Duodenal mucosa (tissue), 2 donors: ENCODE data around the gene MEFV.
"Not testable (repeated sequence)": the region's sequence is repeated elsewhere in the genome, so short reads cannot be mapped to it uniquely, and the experiment has no call there.

Source experiments
- H3K27ac ChIP-seq: one replicate; pipeline ENCODE4 v1.7.0; 2013; ENCODE audit warnings: low read depth, low read length
- H3K27me3 ChIP-seq, 2 donors: one replicate each; pipeline ENCODE4 v1.7.0; 2013; ENCODE audit warnings: low read length in 2 of 2, control low read depth in 1 of 2; ENCODE audit not compliant: insufficient read depth in 2 of 2, control insufficient read depth in 1 of 2
- H3K36me3 ChIP-seq, 2 donors: one replicate each; pipeline ENCODE4 v1.7.0; 2013; ENCODE audit warnings: low read length in 2 of 2, control low read depth in 1 of 2; ENCODE audit not compliant: insufficient read depth in 2 of 2, control insufficient read depth in 1 of 2
- H3K4me1 ChIP-seq, 2 donors: one replicate each; pipeline ENCODE4 v1.7.0; 2013; ENCODE audit warnings: low read length in 2 of 2, control low read depth in 1 of 2; ENCODE audit not compliant: insufficient read depth in 2 of 2, control insufficient read depth in 1 of 2
- H3K4me3 ChIP-seq, 2 donors: one replicate each; pipeline ENCODE4 v1.7.0; 2013; ENCODE audit warnings: low read length in 2 of 2, low read depth in 1 of 2
- H3K9ac ChIP-seq, 2 donors: one replicate each; pipeline ENCODE4 v1.7.0; 2013; ENCODE audit warnings: low read length in 2 of 2, low read depth in 1 of 2
- H3K9me3 ChIP-seq, 2 donors: one replicate each; pipeline ENCODE4 v1.7.0; 2013; ENCODE audit warnings: low read length in 2 of 2, control low read depth in 1 of 2; ENCODE audit not compliant: control insufficient read depth in 1 of 2

MEFV gene

GRCh38 chr16:3202903-3203539 lies 53.4 kb downstream of the MEFV start:
- H3K4me1 ChIP-seq, result peaks cover 3 to 4% of the 10 kb centered on the region in 2 donors
- H3K27me3 ChIP-seq, result peaks cover 0 to 8% of the 10 kb centered on the region in 2 donors
- no peaks in the 10 kb centered on the region for H3K36me3 ChIP-seq
- H3K27ac ChIP-seq, result no peak overlapping the region
- H3K9me3 ChIP-seq, result peaks cover 2 to 12% of the 10 kb centered on the region in 2 donors
- H3K4me3 ChIP-seq, result no peak overlapping the region
- H3K9ac ChIP-seq, result no peak overlapping the region

DNA sequence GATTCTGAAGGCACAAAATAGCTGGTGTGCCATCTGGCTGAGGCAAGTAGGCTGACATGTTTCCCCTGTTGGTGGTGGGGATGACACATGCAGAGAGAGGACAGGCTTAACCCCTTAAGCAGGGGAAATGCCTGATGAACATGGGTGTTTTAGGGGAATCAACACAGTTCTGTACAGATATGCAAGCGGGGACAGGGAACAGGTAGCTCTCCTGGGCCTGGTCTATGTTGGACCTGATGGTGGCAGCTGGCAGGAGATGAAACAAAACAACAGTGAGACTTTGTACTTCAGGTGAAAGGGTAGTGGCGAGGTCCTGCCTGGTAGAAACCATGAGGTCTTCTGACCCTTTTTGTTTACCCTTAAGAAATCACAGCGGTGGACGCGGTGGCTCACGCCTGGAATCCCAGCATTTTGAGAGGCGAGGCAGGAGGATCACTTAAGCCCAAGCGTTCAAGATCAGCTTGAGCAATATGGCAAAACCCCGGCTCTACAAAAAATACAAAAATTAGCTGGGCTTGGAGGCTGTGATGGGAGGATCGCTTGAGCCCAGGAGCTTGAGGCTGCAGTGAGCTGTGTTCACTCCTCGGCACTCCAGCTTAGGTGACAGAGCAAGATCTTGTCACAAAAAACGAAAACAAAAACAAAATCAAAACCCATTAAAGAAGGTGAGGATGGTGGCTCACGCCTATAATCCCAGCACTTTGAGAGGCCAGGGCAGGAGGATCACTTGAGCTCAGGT lies 57.9 kb downstream of the MEFV start:
- H3K4me3 ChIP-seq, result no peak overlapping the region
- H3K27ac ChIP-seq, result no peak overlapping the region
- H3K27me3 ChIP-seq, result peaks cover 10 to 15% of the 10 kb centered on the region in 2 donors

DNA sequence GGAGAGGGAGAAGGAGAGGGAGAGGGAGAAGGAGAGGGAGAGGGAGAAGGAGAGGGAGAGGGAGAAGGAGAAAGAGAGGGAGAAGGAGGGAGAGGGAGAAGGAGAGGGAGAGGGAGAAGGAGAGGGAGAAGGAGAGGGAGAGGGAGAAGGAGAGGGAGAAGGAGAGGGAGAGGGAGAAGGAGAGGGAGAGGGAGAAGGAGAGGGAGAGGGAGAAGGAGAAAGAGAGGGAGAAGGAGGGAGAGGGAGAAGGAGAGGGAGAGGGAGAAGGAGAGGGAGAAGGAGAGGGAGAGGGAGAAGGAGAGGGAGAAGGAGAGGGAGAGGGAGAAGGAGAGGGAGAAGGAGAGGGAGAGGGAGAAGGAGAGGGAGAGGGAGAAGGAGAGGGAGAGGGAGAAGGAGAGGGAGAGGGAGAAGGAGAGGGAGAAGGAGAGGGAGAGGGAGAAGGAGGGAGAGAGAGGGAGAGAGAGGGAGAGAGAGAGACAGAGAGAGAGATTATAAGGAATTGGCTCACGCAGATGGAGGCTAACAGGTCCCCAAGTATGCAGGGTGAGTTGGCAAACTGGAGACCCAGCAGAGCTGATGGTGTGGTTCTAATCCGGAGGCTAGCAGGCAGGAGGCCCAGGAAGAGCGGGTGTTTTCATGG lies 58.6 kb downstream of the MEFV start:
- H3K27ac ChIP-seq, H3K9ac ChIP-seq, H3K36me3 ChIP-seq, H3K9me3 ChIP-seq, H3K4me1 ChIP-seq, H3K4me3 ChIP-seq: not testable (repeated sequence)
- H3K27me3 ChIP-seq, result peaks cover 10 to 19% of the 10 kb centered on the region in 2 donors

More for the DNA sequence above, 57.9 kb downstream of the MEFV start:
- Histone ChIP-seq H3K9me3 (no peaks in the 10 kb centered on the region), H3K4me1 (peaks cover 3 to 4% of the 10 kb centered on the region in 2 donors), H3K9ac (no peak overlapping the region), H3K36me3 (no peaks in the 10 kb centered on the region)

- peaks cover 3 to 4% of the 10 kb centered on the region in 2 donors for H3K4me1 ChIP-seq
- H3K27me3 ChIP-seq, result peaks cover 22 to 27% of the 10 kb centered on the region in 2 donors
- H3K9me3 ChIP-seq, result no peaks in the 10 kb centered on the region
- H3K4me3 ChIP-seq, result no peak overlapping the region
- no peak overlapping the region for H3K9ac ChIP-seq
- no peaks in the 10 kb centered on the region for H3K36me3 ChIP-seq
- H3K27ac ChIP-seq, result no peak overlapping the region
Observed at GRCh38 chr16:3195975-3196374, 60.5 kb downstream of the MEFV start.

DNA sequence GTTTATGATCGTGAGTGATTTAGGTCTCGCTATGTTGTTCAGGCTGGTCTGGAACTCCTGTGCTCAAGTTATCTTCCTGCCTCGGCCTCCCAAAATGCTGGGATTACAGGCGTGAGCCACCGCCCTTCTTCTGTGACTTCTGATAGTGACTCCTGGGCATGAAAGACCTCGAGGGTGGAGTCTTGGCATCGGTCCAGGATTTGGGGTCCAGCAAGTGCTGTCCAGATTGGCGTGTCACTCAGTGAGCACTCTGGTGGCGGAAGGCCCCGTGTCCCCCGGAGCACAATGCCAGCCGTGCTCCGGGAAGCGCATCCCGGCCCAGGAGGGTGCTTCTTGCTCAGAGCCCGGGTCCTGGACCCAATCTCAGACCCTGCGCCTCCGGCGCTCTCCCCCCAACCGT lies 61.6 kb downstream of the MEFV start:
- Histone ChIP-seq H3K4me1 (peaks cover 3 to 4% of the 10 kb centered on the region in 2 donors), H3K4me3 (no peak overlapping the region), H3K27ac (no peak overlapping the region), H3K27me3 (peaks cover 33 to 39% of the 10 kb centered on the region in 2 donors), H3K9ac (no peak overlapping the region), H3K9me3 (no peaks in the 10 kb centered on the region), H3K36me3 (no peaks in the 10 kb centered on the region)

DNA sequence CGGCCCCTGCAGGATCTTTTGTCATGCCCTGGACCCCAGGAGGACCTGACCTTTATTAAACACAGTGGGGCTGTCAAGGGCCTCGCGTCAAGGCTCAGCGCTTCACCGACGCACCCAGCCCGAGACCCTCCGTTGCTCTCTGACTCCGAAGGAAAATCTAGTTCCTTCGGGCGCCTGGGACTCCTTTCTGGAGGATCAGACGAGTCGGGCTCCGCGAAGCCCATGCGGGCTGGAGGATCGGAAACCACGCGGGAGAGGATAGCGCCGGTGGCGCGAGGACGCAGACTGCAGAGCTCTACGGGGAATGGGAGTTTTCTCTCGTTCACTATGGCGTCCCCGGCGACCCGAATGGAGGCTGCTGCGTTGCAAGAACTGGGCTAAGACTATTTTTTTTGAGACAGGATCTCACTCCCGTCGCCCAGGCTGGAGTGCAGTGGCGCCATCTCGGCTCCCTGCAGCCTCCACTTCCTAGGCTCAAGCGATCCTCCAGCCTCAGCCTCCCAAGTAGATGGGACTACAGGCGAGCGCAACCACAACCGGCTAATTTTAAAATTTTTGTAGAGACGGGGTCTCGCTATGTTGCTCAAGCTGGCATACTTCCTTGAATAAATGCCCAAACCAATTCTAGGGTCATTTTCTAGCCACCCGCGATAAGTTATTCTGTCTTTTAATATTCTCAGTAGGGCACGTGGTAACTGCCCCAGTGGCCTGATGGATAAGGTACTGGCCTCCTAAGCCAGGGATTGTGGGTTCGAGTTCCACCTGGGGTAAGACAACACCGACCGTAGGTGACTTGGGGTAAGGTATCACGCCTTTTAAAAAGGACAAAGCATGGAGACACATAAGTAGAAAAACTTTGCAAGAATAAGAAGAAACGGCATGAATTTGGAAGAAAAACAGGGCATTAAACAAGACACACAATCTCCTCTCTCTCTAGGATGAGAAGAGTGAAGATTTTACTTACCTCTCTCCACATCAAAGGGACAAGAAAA lies 62.9 kb downstream of the MEFV start:
- Histone ChIP-seq H3K9me3 (no peaks in the 10 kb centered on the region), H3K4me1 (peaks cover 4 to 14% of the 10 kb centered on the region in 2 donors), H3K27ac (no peak overlapping the region), H3K36me3 (no peaks in the 10 kb centered on the region), H3K27me3 (peaks cover 46 to 52% of the 10 kb centered on the region in 2 donors), H3K4me3 (no peak overlapping the region), H3K9ac (no peak overlapping the region)

- Histone ChIP-seq H3K9me3 (no peaks in the 10 kb centered on the region), H3K4me1 (peaks cover 0 to 11% of the 10 kb centered on the region in 2 donors), H3K36me3 (no peaks in the 10 kb centered on the region)
Observed at GRCh38 chr16:3192476-3193019, 63.9 kb downstream of the MEFV start.

More at GRCh38 chr16:3192476-3193019, 63.9 kb downstream of the MEFV start:
- Histone ChIP-seq H3K9ac (no peak overlapping the region), H3K27ac (no peak overlapping the region), H3K4me3 (no peak overlapping the region), H3K27me3 (peaks cover 52 to 54% of the 10 kb centered on the region in 2 donors)
